Right hindlimb (tissue), 1 donor: ENCODE results near the gene TNFSF8.

Experiments used
- DNase-seq: peaks from one replicate; pipeline ENCODE4 v3.0.0-alpha.2; 2018

The TNFSF8 gene

DNA sequence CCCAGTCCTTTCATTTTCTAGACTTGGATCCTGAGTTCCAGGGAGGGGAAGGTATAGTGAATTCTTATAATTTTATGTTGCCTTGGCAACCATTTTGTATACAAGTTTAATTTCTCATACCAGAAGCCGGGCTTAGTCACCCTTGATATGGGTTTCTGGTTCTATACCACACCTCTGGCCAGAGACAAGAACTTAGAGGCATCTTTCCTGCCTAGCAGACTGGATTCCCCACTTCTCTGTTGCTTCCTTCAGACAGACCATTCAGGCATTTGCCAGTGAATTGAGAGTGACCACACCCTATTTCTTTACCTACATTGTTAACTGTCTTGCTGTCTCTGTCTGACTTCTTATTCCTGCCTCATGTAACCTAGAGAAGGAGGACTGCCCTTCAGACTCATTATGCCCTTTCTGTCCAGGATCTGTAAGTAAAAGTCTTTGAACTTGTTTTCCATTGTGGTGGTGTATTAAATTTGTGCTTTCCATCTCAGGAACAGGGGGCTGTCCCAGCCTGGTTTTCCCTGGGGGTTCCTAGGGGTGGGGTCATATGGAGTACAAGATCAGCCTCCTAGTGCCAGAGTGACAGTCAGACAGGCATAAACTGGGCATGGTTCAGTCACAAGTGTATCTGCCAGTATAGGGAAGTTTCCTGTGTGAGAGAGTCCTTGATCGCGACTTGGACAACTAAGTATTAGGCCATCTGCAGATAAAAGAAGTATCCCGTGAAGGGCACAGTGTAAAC lies 27.4 kb downstream of the TNFSF8 start:
- no peak for DNase-seq

- DNase-seq = no peak
Measured at GRCh38 chr9:114900942-114901802, 29.2 kb downstream of the TNFSF8 start.

GRCh38 chr9:114899995-114900394 lies 30.4 kb downstream of the TNFSF8 start:
- no peak for DNase-seq

DNA sequence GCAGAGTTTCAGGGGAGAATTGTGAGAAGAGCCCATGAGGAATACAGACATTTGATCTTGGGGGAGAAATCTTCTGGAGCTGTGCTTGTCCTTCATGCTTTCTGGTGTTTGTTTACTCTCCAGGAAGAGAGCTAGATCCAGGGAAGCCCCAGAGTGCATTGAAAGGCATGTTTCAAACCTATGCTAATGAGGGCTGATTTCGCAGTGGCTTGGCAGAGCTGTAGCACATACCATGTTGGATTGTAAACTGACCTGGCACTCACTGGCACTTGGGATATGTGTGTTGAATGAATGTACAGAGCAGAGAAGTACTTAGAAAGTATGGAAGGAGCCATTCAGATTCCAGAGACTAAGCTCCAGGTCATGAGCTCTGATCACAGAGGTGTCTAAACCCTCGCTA lies 30.9 kb downstream of the TNFSF8 start:
- no peak for DNase-seq

DNA sequence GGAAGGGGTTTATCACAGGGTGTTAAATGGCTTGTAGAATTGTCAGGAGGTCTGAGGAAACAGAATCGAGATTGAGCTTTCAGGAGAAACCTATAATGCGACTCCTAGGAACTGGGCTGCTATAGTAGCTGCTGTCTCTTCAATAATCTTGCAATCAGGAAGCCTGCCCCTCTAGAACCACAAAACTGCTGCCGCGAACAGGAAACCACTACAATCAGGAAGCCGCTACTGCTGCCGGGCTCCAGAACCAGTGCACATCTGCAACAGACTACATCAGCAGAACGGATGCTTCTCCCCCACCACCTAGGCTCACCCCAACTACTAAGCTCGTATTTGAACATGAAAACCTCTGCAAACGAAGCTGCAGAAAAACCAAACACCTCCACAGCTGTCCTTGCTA lies 31.6 kb downstream of the TNFSF8 start:
- no peak for DNase-seq

DNA sequence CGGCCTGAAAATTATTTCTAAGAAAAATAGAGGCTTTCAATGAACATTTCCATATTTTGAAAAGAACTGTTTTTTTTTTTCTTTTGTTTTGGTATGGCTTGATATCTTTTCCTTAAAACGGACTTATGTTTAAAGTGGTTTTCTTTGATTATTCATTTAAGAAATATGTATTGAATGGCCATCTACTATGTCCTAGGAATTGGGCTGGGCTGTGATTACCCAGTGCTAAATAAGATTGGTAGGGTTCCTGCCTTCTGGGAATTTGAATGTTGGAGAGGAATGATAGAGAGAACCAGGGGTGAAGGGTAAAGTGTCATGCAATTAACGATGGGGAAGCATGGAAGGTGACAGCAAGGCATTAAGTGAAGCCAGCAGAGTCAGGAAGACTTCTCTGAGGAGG lies 33.2 kb downstream of the TNFSF8 start:
- DNase-seq = no peak

DNA sequence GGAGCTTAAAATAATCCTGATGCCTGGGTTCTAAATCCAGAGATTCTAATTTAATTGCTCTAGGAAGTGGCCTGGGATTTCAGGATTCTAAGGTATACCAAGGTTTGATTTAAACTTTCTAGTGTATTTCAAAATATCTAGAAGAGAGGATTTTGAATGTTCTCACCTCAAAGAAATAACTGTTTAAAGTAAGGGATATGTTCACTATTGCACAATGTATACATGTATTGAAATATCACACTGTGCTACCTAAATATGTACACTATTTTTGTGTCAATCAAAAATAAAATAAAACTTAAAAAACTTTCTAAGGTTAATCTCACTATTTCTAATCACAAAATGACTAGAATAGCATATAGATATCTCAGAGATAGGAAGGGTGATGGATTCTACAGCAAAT lies 34.0 kb downstream of the TNFSF8 start:
- no peak for DNase-seq

DNA sequence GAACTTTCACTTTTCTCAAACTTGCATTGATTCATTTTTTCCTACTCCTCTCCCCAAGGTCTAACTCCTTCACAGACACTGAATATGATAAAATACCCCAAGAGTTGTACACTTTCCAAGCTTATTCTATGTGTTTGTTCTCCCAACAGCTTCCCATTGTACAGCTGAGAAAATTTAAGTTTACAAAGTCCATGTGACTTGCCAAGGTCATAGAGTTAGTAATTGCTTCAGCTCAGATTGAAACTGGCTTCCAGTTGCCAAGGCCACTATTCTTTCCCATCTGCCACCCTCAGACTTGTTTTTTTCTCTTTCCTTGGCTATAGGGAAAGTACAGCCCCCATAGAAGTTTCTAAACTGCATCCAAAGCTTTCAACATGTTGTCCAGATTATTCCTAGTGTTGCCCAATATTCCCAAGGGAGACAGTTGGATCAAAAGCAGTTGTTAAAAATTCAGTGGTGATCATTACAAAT lies 34.8 kb downstream of the TNFSF8 start:
- DNase-seq = no peak

DNA sequence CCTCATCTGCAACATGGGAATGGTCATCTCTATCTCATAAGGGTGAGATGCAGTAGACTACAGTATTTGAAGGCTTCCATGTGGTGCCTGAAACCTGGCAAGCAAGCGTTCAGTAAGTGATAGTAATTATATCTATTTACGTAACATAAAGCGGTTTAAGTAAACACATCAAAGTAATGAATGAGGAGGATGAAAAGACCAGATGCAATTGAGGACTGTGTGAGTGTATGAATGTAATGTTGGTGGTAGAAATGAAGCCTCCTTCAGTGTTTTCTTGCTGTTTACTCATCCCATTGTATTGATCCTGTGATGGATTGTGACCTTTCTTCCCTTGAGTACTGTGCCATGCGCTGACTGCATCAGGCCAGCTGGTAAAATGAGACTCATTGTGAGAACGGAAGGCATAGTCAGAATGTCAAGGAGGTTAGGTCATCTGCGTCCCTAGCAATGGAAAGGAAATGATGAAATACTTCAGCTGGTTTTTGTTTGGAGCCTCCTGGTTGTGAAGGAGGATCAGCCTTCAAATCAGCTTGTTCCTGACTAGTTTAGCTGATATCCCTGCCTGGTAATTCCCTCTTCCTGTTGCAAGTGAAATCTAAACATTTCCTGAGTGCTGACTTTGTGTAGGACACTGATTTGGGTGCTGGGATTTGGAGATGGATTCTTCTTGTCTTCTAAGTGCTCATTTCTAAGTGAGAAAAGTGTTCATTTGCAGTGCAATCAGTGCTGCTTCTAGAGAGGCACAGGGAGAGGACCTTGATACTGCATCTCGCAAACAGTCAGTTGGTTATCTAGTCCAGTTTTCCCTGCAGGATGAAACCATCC lies 35.6 kb downstream of the TNFSF8 start:
- DNase-seq = no peak

- DNase-seq = no peak
Measured at GRCh38 chr9:114894206-114894605, 36.2 kb downstream of the TNFSF8 start.

DNA sequence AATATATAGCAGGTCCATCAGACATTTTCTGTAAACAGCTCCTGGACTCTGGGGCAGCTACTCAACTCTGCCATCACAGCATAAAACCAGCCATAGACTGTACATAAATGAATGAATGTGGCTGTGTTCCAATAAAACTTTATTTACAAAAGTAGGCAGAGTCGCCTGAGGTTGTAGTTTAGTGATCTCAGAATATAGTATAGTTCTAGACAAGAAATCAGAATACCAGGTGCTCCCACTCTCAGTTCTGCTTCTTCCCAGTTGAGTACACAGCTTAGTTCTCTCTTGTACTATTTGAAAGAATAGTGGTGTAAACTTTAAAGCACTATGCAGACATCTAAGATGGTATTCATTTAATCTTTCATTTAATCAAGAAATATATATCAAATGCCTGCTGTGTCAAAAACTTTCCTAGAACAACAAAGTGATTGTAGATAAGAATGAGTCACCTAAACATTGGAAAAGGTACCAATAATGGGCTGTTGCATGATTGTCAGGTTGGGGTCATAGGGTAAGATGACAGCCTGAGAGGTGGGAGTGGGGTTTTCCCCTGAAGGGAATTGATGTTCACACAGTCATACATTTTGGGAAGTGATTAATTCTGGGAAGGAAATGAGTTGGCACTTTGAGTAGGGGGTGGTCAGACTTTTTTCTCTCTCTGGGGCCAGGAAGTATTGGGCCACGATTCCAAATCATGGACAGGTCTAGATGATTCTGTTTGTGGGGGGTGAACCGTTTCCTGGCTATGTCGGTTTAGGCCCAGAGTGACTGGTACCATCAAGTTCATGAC lies 37.0 kb downstream of the TNFSF8 start:
- no peak for DNase-seq

- DNase-seq = no peak
Measured at GRCh38 chr9:114889802-114890224, 40.6 kb downstream of the TNFSF8 start.

GRCh38 chr9:114888607-114889006 lies 41.8 kb downstream of the TNFSF8 start:
- no peak for DNase-seq

- no peak for DNase-seq
Measured at GRCh38 chr9:114887963-114888362, 42.4 kb downstream of the TNFSF8 start.

- DNase-seq = no peak
Measured at GRCh38 chr9:114884787-114885452, 45.5 kb downstream of the TNFSF8 start.

DNA sequence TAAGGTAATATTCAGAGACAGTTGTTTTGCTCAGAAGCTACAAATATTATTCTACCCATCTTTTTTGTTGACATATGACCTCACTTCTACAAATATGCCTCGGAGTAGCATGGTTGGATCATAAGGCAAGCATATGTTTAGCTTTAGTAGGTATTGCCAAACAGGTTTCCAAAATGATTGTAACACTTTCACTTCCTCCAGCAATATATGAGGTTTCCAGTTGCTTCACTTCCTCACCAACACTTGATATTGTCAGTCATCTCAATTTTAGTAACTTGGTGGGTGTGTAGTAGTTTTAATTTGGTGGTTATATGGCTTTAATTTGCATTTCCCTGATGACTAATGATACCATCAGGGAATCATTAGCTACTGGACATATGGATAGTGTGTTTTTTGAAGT lies 46.7 kb downstream of the TNFSF8 start:
- no peak for DNase-seq

GRCh38 chr9:114880291-114880745 lies 50.1 kb downstream of the TNFSF8 start:
- no peak for DNase-seq

DNA sequence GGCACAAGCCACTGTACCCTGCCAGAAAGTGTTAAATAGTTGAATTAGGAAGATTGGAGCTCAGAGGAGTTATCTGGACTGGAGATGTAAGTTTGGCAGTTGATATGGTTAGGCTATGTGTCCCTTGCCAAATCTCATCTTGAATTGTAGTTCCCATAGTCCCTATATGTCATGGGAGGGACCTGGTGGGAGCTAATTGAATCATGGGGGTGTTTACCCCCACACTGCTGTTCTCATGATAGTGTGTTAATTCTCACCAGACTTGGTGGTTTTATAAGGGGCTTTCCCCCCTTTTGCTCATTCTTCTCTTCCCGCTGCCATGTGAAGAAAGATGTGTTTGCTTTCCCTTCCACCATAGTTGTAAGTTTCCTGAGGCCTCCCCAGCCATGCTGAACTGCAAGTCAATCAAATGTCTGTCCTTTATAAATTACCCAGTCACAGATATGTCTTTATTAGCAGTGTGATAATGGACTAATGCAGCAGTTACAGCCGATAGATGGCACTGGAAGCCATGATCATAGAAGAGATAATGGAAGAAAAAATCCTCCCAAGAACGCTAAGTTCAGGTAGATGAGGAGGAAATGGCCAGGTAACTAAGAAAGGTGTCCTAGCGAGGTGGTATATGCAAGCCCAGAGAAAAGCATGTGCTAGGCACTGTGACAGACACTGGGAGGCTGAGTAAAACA lies 51.4 kb downstream of the TNFSF8 start:
- DNase-seq = no peak

DNA sequence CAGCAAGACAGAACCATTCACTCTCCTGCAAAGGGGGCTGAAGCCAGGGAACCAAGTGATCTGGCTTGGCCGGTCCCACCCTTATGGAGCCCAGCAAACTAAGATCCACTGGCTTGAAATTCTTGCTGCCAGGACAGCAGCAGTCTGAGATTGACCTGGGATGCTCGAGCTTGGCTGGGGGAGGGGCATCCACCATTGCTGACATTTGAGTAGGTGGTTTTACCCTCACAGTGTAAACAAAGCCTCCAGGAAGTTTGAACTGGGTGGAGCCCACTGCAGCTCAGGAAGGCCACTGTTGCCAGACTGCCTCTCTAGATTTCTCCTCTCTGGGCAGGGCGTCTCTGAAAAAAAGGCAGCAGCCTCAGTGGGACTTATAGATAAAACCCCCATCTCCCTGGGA lies 60.5 kb downstream of the TNFSF8 start:
- DNase-seq = no peak

- no peak for DNase-seq
Measured at GRCh38 chr9:114869378-114869777, 61.0 kb downstream of the TNFSF8 start.

DNA sequence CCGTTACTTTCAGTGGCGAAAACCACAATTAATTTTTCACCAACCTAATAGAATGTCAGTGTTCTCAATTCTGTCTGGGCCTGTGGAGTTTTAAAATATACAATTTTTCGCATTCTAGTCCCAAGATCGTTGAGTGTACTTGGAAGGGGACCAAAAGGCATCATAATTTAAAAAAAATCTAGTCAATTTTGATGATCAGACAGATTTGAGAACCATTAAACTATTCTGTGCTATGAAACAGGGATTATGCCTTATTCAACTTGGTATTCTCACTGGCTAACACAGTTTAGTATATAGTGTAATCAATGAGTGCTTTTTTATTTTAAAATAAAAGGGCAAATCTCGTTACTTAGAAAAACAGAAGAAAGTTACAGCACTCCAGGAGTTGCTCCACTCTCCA lies 63.1 kb downstream of the TNFSF8 start:
- no peak for DNase-seq
